ENCODE data around the gene PSMB11. TPM values are rescaled to one million over a fixed set of nuclear protein-coding genes. Genes with fewer than 3 reads are reported as not detected.

The PSMB11 gene
- total RNA-seq, 1 experiment from 2014 or later: not detected

DNA sequence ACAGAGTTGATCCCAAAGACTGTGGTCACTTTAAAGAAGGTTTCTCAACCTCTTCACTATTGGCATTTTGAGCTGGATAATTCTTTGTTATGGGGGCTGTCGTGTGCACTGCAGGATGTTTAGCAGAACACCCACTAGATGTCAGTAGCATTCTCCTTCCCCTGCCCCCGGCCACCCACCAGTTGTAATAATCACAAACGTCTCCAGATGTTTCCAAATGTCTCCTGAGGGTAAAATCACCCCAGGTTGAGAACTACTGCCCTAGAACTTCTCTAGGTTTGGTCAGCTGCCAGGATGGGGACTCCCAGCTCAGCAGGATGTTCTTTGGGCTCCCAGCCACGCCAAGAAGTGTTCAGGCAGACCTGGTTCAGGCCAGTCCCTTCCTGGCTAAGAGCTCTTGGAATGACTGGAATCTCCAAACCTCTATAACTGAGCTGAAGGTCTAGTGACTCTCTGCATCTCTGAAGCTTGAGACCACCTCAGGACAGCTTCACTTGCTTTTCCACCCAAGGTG is 47.2 kb upstream of the PSMB11 start:
- Histone ChIP-seq H3K9ac (ENCODE audit: extremely low read depth, insufficient read length, low read length) (no peak overlapping the region), H3K4ac (ENCODE audit: low read depth, low read length) (no peak overlapping the region), H4K5ac (ENCODE audit: insufficient read length, low read depth, low read length) (no peak overlapping the region), H3K14ac (ENCODE audit: insufficient read depth, low read length) (no peak overlapping the region), H3K4me1 (ENCODE audit: insufficient read depth, low read length) (peaks cover 5% of the 10 kb centered on the region; the same call in 1 of the 2 replicates), H2BK20ac (ENCODE audit: low read depth, low read length, poor library complexity, severe bottlenecking) (no peak overlapping the region), H3K18ac (ENCODE audit: insufficient read length, low read depth, low read length) (no peak overlapping the region), H2AFZ (ENCODE audit: low read length) (peak overlapping the region; percentile 51), H4K91ac (ENCODE audit: insufficient read length, low read depth, low read length) (no peak overlapping the region), H2BK12ac (ENCODE audit: insufficient read length, low read depth, low read length) (no peak overlapping the region), H2BK120ac (ENCODE audit: low read depth, low read length, poor library complexity, severe bottlenecking) (no peak overlapping the region), H3K23me2 (ENCODE audit: insufficient read length, low read depth, low read length, poor library complexity, severe bottlenecking) (no peaks in the 10 kb centered on the region), H2AK5ac (ENCODE audit: insufficient read length, low read length) (no peak overlapping the region), H3K79me1 (ENCODE audit: insufficient read depth, low read depth, low read length, poor library complexity, severe bottlenecking) (no peaks in the 10 kb centered on the region), H3K9me3 (ENCODE audit: control insufficient read depth, low read depth, low read length) (no peaks in the 10 kb centered on the region), H3K23ac (ENCODE audit: insufficient read length, low read depth, low read length) (no peak overlapping the region), H3T11ph (ENCODE audit: low read length) (no peak overlapping the region), H3K4me2 (ENCODE audit: insufficient read depth, insufficient read length, low read length) (no peak overlapping the region), H4K20me1 (ENCODE audit: control insufficient read depth, insufficient read depth, insufficient read length) (no peaks in the 10 kb centered on the region), H4K8ac (replicated peaks; ENCODE audit: insufficient read length, low read depth, low read length) (no peak overlapping the region), H3K56ac (ENCODE audit: insufficient read length, low read depth, low read length) (no peak overlapping the region), H2BK15ac (ENCODE audit: low read depth, low read length) (no peak overlapping the region), H3K27ac (ENCODE audit: insufficient read length, low read depth, low read length) (no peak overlapping the region), H3K79me2 (ENCODE audit: insufficient read depth, low read length) (no peaks in the 10 kb centered on the region), H3K27me3 (ENCODE audit: insufficient read depth, low read length) (no peaks in the 10 kb centered on the region), H2BK5ac (ENCODE audit: insufficient read length, low read length) (no peak overlapping the region)
- DNase-seq: peak; percentile 52
- TF ChIP-seq, protein P1, sequence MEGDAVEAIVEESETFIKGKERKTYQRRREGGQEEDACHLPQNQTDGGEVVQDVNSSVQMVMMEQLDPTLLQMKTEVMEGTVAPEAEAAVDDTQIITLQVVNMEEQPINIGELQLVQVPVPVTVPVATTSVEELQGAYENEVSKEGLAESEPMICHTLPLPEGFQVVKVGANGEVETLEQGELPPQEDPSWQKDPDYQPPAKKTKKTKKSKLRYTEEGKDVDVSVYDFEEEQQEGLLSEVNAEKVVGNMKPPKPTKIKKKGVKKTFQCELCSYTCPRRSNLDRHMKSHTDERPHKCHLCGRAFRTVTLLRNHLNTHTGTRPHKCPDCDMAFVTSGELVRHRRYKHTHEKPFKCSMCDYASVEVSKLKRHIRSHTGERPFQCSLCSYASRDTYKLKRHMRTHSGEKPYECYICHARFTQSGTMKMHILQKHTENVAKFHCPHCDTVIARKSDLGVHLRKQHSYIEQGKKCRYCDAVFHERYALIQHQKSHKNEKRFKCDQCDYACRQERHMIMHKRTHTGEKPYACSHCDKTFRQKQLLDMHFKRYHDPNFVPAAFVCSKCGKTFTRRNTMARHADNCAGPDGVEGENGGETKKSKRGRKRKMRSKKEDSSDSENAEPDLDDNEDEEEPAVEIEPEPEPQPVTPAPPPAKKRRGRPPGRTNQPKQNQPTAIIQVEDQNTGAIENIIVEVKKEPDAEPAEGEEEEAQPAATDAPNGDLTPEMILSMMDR (conservative IDR thresholded peaks at IDR 0.05): peak; percentile 68
- H3K27me3 Mint-ChIP-seq (ENCODE audit: low read depth): no peaks in the 10 kb centered on the region
- peaks cover 7 to 8% of the 10 kb centered on the region in 2 experiments for H3K4me1 Mint-ChIP-seq
- peak overlapping the region in 2 of 3 experiments; percentile 93; a peak in 5 of 7 replicates for H3K27ac Mint-ChIP-seq
- H3K4me3 Mint-ChIP-seq: no peak overlapping the region
- WGBS (ENCODE audit: extremely low coverage, insufficient read length, low lambda C conversion rate): no CpG with 5 or more reads among the region's 4 CpGs
- H3K9me3 Mint-ChIP-seq: no peaks in the 10 kb centered on the region
- peaks cover 0 to 3% (median 0%) of the 10 kb centered on the region in 3 experiments; a peak in 1 of 7 replicates for H3K36me3 Mint-ChIP-seq (ENCODE audit: insufficient read depth in 1 of 3, low read depth in 3 of 3)
